H1 (cell line): Measurements from ENCODE around the gene ACSL6. TPM values are rescaled to one million over a fixed set of nuclear protein-coding genes. Genes with fewer than 3 reads are reported as not detected.

ENCODE experiments used
- CTCF ChIA-PET: fragments of 300-600 bp; sonication (Branson Sonifier 250); formaldehyde crosslinking; loops from one replicate; lab custom pipeline; 2021; ENCODE audit not compliant: partially characterized antibody; lab: Charles Lee
- POLR2A ChIA-PET: fragments of 300-600 bp; sonication (Branson Sonifier 250); formaldehyde crosslinking; loops from one replicate; lab custom pipeline; 2021; ENCODE audit warnings: inconsistent platforms; ENCODE audit not compliant: partially characterized antibody; lab: Charles Lee
- DNase-seq, 2 experiments: peaks; one replicate each; pipeline versions ENCODE4 v3.0.0 to v3.0.0-alpha.2; 2010 to 2022; ENCODE audit warnings: low spot score in 2 of 2, low read depth in 1 of 2, mixed read lengths in 1 of 2
- FAIRE-seq: peaks from 2 replicates; lab custom pipeline; 2011; peaks lifted over from hg19 to GRCh38; lab: Jason Lieb, UNC
- H2AFZ ChIP-seq: 2 replicates; pipeline ENCODE4 v1.8.1; 2012; ENCODE audit warnings: low read length, inconsistent platforms
- H2AK5ac ChIP-seq: 2 replicates; pipeline ENCODE4 v1.6.1; 2013; ENCODE audit warnings: low read depth, low read length
- H2BK120ac ChIP-seq: replicated peaks from 2 replicates; pipeline ENCODE3; 2013; ENCODE audit warnings: low read depth, low read length, inconsistent platforms
- H2BK12ac ChIP-seq: 2 replicates; pipeline ENCODE4 v1.6.1; 2013; ENCODE audit warnings: low read depth, low read length
- H2BK15ac ChIP-seq: 2 replicates; pipeline ENCODE4 v1.6.1; 2013; ENCODE audit warnings: low read length
- H2BK20ac ChIP-seq: 2 replicates; pipeline ENCODE4 v1.6.1; 2013; ENCODE audit warnings: low read length
- H2BK5ac ChIP-seq: 2 replicates; pipeline ENCODE4 v1.6.1; 2013; ENCODE audit warnings: low read depth, low read length
- H3K14ac ChIP-seq: 2 replicates; pipeline ENCODE4 v1.6.1; 2013; ENCODE audit warnings: inconsistent platforms; ENCODE audit not compliant: insufficient read length
- H3K18ac ChIP-seq: 2 replicates; pipeline ENCODE4 v1.6.1; 2013; ENCODE audit warnings: low read length; ENCODE audit errors: extremely low read depth
- H3K23ac ChIP-seq: 2 replicates; pipeline ENCODE4 v1.6.1; 2013; ENCODE audit warnings: inconsistent platforms; ENCODE audit not compliant: insufficient read length
- H3K23me2 ChIP-seq: 2 replicates; pipeline ENCODE4 v1.6.1; 2013; ENCODE audit warnings: low read depth, low read length
- H3K27ac ChIP-seq: 2 replicates; pipeline ENCODE4 v1.6.1; 2011; ENCODE audit warnings: low read depth, low read length, inconsistent platforms
- H3K27me3 ChIP-seq, 4 experiments: replicated peaks in 1 of 4; 1 replicate in 1 of 4; 2 replicates in 3 of 4; pipeline versions ENCODE4 v1.6.1 to v1.8.1; 2011 to 2013; ENCODE audit warnings: low read length in 3 of 4, mild to moderate bottlenecking in 3 of 4, inconsistent platforms in 2 of 4, mixed read lengths in 2 of 4, moderate library complexity in 1 of 4; ENCODE audit not compliant: control insufficient read depth in 3 of 4, insufficient read depth in 3 of 4; ENCODE audit errors: extremely low read depth in 1 of 4
- H3K36me3 ChIP-seq, 4 experiments: 2 replicates each; pipeline versions ENCODE4 v1.6.1 to v1.8.1; 2011 to 2013; ENCODE audit warnings: mild to moderate bottlenecking in 4 of 4, low read length in 3 of 4, moderate library complexity in 2 of 4, control low read depth in 1 of 4, inconsistent platforms in 1 of 4; ENCODE audit not compliant: insufficient read depth in 4 of 4, control insufficient read depth in 2 of 4
- H3K4ac ChIP-seq: replicated peaks from 2 replicates; pipeline ENCODE3; 2013; ENCODE audit warnings: low read length, low read depth, mixed read lengths, inconsistent platforms; ENCODE audit not compliant: insufficient read length
- H3K4me1 ChIP-seq, 4 experiments: replicated peaks in 1 of 4; 1 replicate in 1 of 4; 2 replicates in 3 of 4; pipeline versions ENCODE4 v1.6.1 to v1.8.1; 2011 to 2013; ENCODE audit warnings: low read length in 3 of 4, inconsistent platforms in 2 of 4, mixed read lengths in 1 of 4; ENCODE audit not compliant: insufficient read depth in 4 of 4, control insufficient read depth in 3 of 4
- H3K4me2 ChIP-seq, 2 experiments: 2 replicates each; pipeline versions ENCODE4 v1.6.1 to v1.8.1; 2011 to 2013; ENCODE audit warnings: low read depth in 2 of 2, low read length in 2 of 2, control low read depth in 1 of 2, inconsistent platforms in 1 of 2, mild to moderate bottlenecking in 1 of 2; ENCODE audit not compliant: insufficient read depth in 1 of 2
- H3K4me3 ChIP-seq, 4 experiments: fragments of 200-600, 300-600 bp in 1 of 4; sonication (generic), shearing (Covaris generic), sonication (Bioruptor Twin) in 1 of 4; 2 replicates each; pipeline versions ENCODE4 v1.5.1 to v1.8.1; 2011 to 2016; ENCODE audit warnings: low read length in 4 of 4, low read depth in 3 of 4, control low read depth in 2 of 4, inconsistent platforms in 2 of 4, mild to moderate bottlenecking in 2 of 4, mixed read lengths in 1 of 4, moderate library complexity in 1 of 4; ENCODE audit not compliant: insufficient read depth in 2 of 4; ENCODE audit errors: extremely low read depth in 1 of 4
- H3K56ac ChIP-seq: replicated peaks from 2 replicates; pipeline ENCODE3; 2013; ENCODE audit warnings: low read depth, mild to moderate bottlenecking, mixed read lengths, low read length, inconsistent platforms; ENCODE audit not compliant: insufficient read length
- H3K79me1 ChIP-seq: 2 replicates; pipeline ENCODE4 v1.6.1; 2013; ENCODE audit warnings: low read depth, low read length, control low read depth
- H3K79me2 ChIP-seq, 2 experiments: 2 replicates each; pipeline versions ENCODE4 v1.6.1 to v1.8.1; 2012 to 2013; ENCODE audit warnings: low read length in 2 of 2, mild to moderate bottlenecking in 2 of 2, inconsistent platforms in 1 of 2; ENCODE audit not compliant: insufficient read depth in 2 of 2, control insufficient read depth in 1 of 2
- H3K9ac ChIP-seq, 4 experiments: replicated peaks in 1 of 4; 1 replicate in 1 of 4; 2 replicates in 3 of 4; pipeline versions ENCODE4 v1.6.1 to v1.8.1; 2011 to 2013; ENCODE audit warnings: low read depth in 3 of 4, low read length in 3 of 4, control low read depth in 2 of 4, mild to moderate bottlenecking in 2 of 4, moderate library complexity in 2 of 4, inconsistent platforms in 1 of 4; ENCODE audit errors: extremely low read depth in 1 of 4
- H3K9me3 ChIP-seq, 2 experiments: 2 replicates each; pipeline versions ENCODE4 v1.6.1 to v1.8.1; 2012 to 2013; ENCODE audit warnings: mild to moderate bottlenecking in 2 of 2, moderate library complexity in 2 of 2, control low read depth in 1 of 2, inconsistent platforms in 1 of 2, low read depth in 1 of 2, low read length in 1 of 2, mixed read lengths in 1 of 2; ENCODE audit not compliant: insufficient read depth in 2 of 2
- H4K20me1 ChIP-seq, 2 experiments: replicated peaks in 1 of 2; 2 replicates each; pipeline versions ENCODE3 to v1.8.1; 2011 to 2013; ENCODE audit warnings: inconsistent platforms in 2 of 2, low read length in 2 of 2, mild to moderate bottlenecking in 1 of 2; ENCODE audit not compliant: insufficient read depth in 2 of 2, control insufficient read depth in 1 of 2
- H4K5ac ChIP-seq: 2 replicates; pipeline ENCODE4 v1.6.1; 2013; ENCODE audit warnings: low read length, low read depth, mixed read lengths, inconsistent platforms; ENCODE audit not compliant: insufficient read length
- H4K8ac ChIP-seq: 2 replicates; pipeline ENCODE4 v1.8.0; 2013; ENCODE audit warnings: mild to moderate bottlenecking, moderate library complexity, low read length, inconsistent platforms; ENCODE audit not compliant: insufficient read depth; ENCODE audit errors: extremely low read depth
- H4K91ac ChIP-seq: replicated peaks from 2 replicates; pipeline ENCODE3; 2013; ENCODE audit warnings: low read length, mixed read lengths, inconsistent platforms; ENCODE audit not compliant: insufficient read length
- EP300 ChIP-seq, 2 experiments: IDR thresholded peaks; 1 replicate in 1 of 2; 2 replicates in 1 of 2; pipeline ENCODE4 v1.6.1; 2011 to 2012; ENCODE audit warnings: low read depth in 2 of 2, low read length in 2 of 2, mild to moderate bottlenecking in 2 of 2, borderline replicate concordance in 1 of 2, inconsistent platforms in 1 of 2, moderate library complexity in 1 of 2
- FOSL1 ChIP-seq: IDR thresholded peaks from 2 replicates; pipeline ENCODE4 v1.6.1; 2011; ENCODE audit warnings: mild to moderate bottlenecking, low read depth, low read length, moderate library complexity; ENCODE audit not compliant: insufficient read depth
- KDM5A ChIP-seq: fragments of 200-600 bp; IDR thresholded peaks from 2 replicates; pipeline ENCODE4 v1.7.1; 2012; ENCODE audit warnings: mild to moderate bottlenecking, low read length, inconsistent platforms, mixed read lengths
- POU5F1 ChIP-seq: IDR thresholded peaks from 2 replicates; pipeline ENCODE4 v1.6.1; 2011; ENCODE audit warnings: low read depth, mild to moderate bottlenecking, low read length, moderate library complexity
- SIRT6 ChIP-seq: IDR thresholded peaks from one replicate; pipeline ENCODE4 v1.7.1; 2012; ENCODE audit warnings: low read length, inconsistent platforms
- TAF1 ChIP-seq: IDR thresholded peaks from 2 replicates; pipeline ENCODE4 v1.6.1; 2011; ENCODE audit warnings: mild to moderate bottlenecking, low read depth, low read length
- TEAD4 ChIP-seq: IDR thresholded peaks from 2 replicates; pipeline ENCODE4 v1.6.1; 2012; ENCODE audit warnings: low read depth, low read length, inconsistent platforms, mixed read lengths
- USF2 ChIP-seq: IDR thresholded peaks from 2 replicates; pipeline ENCODE4 v1.6.1; 2011; ENCODE audit warnings: low read length, improper control_type of control experiment
- WGBS, 2 experiments: shearing (Covaris generic) in 1 of 2; methylation state at CpG; one replicate each; pipeline versions ENCODE4 v1.1.6 to v1.1.7; 2013 to 2015; ENCODE audit warnings: low lambda C conversion rate in 2 of 2, mixed read lengths in 2 of 2, inconsistent platforms in 1 of 2, low coverage in 1 of 2, missing lambda C conversion rate in 1 of 2; ENCODE audit not compliant: insufficient replicate concordance in 2 of 2, insufficient coverage in 1 of 2, insufficient read length in 1 of 2; ENCODE audit errors: extremely low coverage in 1 of 2, missing lambda C conversion rate in 1 of 2; 5-methylcytosine and 5-hydroxymethylcytosine counted together
- polyA plus RNA-seq, 7 experiments: library from polyadenylated mRNA; depleted of rRNA in 3 of 7; stranded (reverse) in 5 of 7; unstranded in 2 of 7; fragments of >200 nt in 5 of 7; fragments of 200-250 nt in 2 of 7; gene quantifications; 1 replicate in 5 of 7; 2 replicates in 1 of 7; 4 replicates in 1 of 7; pipeline versions ENCODE4 v1.2.1 to v1.2.3, GENCODE V29; 2011 to 2013; ENCODE audit warnings: missing spikeins in 2 of 7, mixed read lengths in 2 of 7
- total RNA-seq: library from RNA; stranded (reverse); fragmentation: NEBNext Ultra II Directional; extraction: Animal tissue kit (Norgen Biotek cat#: 25700); gene quantifications from 2 replicates; pipeline ENCODE4 v1.2.1, GENCODE V29; 2021

ACSL6 gene
- total and polyA plus RNA-seq, 2 of the 8 experiments (the other 6 are each of a cell fraction or from before 2014, with no cell fraction given): 2.3 to 2.4 TPM

DNA sequence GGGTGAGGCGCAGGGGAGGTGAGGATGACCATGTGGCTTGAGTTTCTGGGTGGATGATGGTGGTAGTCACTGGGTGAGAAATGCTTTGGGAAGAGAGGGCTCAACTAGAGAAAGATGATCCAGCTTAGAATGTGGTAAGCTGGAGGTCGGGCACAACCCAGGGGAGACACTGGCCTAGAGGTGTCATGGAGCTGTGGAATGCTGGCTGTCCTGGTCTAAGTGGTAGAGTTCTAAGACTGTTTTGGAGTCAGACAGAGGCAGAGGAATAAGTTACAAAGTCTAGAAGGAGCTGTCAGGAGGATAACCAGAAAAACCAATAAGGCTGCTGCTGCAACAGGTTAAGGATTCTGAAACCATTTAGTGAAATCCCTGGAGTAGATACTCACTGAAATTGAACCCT lies 19.2 kb upstream of the ACSL6 start:
- no peak overlapping the region for H3K27ac ChIP-seq
- DNase-seq (no peak), FAIRE-seq (no peak)
- no peak overlapping the region for H2AK5ac ChIP-seq
- no peak overlapping the region for H4K91ac ChIP-seq
- H2BK20ac ChIP-seq: no peak overlapping the region
- no peak overlapping the region for H2AFZ ChIP-seq
- no peak overlapping the region for H3K4me2 ChIP-seq
- no peak overlapping the region for H3K18ac ChIP-seq
- H3K9me3 ChIP-seq: no peaks in the 10 kb centered on the region
- 89% methylated on average over 2 of the region's 2 CpGs; no CpG with 5 or more reads in 1 of the 2 experiments for WGBS, 2 experiments
- no peak overlapping the region for H3K56ac ChIP-seq
- no peak overlapping the region; the same call in 1 of the 2 replicates for H4K8ac ChIP-seq
- H3K79me1 ChIP-seq: no peaks in the 10 kb centered on the region
- H3K36me3 ChIP-seq: no peaks in the 10 kb centered on the region
- ChIA-PET POLR2A (no interaction called here), CTCF (interaction anchor here (1.2 kb wide), 1 partner anchor 32 kb away, joined by 4 read pairs; no protein-coding TSS in a partner anchor)
- H2BK5ac ChIP-seq: no peak overlapping the region
- no peaks in the 10 kb centered on the region; the same call in 1 of the 2 replicates for H3K23me2 ChIP-seq
- H2BK15ac ChIP-seq: no peak overlapping the region
- no peaks in the 10 kb centered on the region for H3K4me1 ChIP-seq
- no peak overlapping the region for H2BK12ac ChIP-seq
- no peaks in the 10 kb centered on the region for H3K27me3 ChIP-seq
- H4K5ac ChIP-seq: no peak overlapping the region
- H3K23ac ChIP-seq: no peak overlapping the region
- no peak overlapping the region for H3K4me3 ChIP-seq
- TF ChIP-seq USF2: no peak
- no peak for TF ChIP-seq EP300 (IDR thresholded peaks at IDR 0.05; ENCODE audit: borderline replicate concordance in 1 of 2, low read depth in 2 of 2, low read length in 2 of 2)
- TF ChIP-seq SIRT6: no peak
- TF ChIP-seq FOSL1: no peak
- no peak for TF ChIP-seq POU5F1
- no peak for TF ChIP-seq KDM5A
- no peak for TF ChIP-seq TAF1
- no peak for TF ChIP-seq TEAD4
- no peak overlapping the region for H3K14ac ChIP-seq
- no peak overlapping the region for H3K9ac ChIP-seq
- no peaks in the 10 kb centered on the region for H4K20me1 ChIP-seq
- H3K4ac ChIP-seq: no peak overlapping the region
- no peaks in the 10 kb centered on the region for H3K79me2 ChIP-seq
- H2BK120ac ChIP-seq: no peak overlapping the region
